Panc1 (cell line): Measurements from ENCODE around the gene TNS2.

Experiments used
- POLR2AphosphoS5 ChIP-seq: IDR thresholded peaks from 2 replicates; pipeline ENCODE4 v1.6.1; 2012; ENCODE audit warnings: mild to moderate bottlenecking, low read depth, low read length, moderate library complexity
- TF ChIP-seq, protein P1 (sequence below): fragments of 450-650 bp; IDR thresholded peaks from 2 replicates; pipeline ENCODE4 v1.5.1; 2017; ENCODE audit warnings: mild to moderate bottlenecking

GRCh38 chr12:53046655-53047220, 3.1 kb upstream of the TNS2 start:
- TF ChIP-seq, protein P1, sequence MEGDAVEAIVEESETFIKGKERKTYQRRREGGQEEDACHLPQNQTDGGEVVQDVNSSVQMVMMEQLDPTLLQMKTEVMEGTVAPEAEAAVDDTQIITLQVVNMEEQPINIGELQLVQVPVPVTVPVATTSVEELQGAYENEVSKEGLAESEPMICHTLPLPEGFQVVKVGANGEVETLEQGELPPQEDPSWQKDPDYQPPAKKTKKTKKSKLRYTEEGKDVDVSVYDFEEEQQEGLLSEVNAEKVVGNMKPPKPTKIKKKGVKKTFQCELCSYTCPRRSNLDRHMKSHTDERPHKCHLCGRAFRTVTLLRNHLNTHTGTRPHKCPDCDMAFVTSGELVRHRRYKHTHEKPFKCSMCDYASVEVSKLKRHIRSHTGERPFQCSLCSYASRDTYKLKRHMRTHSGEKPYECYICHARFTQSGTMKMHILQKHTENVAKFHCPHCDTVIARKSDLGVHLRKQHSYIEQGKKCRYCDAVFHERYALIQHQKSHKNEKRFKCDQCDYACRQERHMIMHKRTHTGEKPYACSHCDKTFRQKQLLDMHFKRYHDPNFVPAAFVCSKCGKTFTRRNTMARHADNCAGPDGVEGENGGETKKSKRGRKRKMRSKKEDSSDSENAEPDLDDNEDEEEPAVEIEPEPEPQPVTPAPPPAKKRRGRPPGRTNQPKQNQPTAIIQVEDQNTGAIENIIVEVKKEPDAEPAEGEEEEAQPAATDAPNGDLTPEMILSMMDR, result no peak
- peak; percentile 79 for TF ChIP-seq POLR2AphosphoS5
